Stimulated activated CD4-positive, alpha-beta T cell treated with anti-CD3 and anti-CD28 coated beads, Interleukin-2, amount 100 ng/mL, for 4 hours (primary cell): ENCODE data around the gene LRRC4C.

ENCODE experiments used
- DNase-seq: peaks from one replicate; pipeline ENCODE4 v3.0.0-alpha.2; 2020; ENCODE audit warnings: low read depth

Gene LRRC4C

DNA sequence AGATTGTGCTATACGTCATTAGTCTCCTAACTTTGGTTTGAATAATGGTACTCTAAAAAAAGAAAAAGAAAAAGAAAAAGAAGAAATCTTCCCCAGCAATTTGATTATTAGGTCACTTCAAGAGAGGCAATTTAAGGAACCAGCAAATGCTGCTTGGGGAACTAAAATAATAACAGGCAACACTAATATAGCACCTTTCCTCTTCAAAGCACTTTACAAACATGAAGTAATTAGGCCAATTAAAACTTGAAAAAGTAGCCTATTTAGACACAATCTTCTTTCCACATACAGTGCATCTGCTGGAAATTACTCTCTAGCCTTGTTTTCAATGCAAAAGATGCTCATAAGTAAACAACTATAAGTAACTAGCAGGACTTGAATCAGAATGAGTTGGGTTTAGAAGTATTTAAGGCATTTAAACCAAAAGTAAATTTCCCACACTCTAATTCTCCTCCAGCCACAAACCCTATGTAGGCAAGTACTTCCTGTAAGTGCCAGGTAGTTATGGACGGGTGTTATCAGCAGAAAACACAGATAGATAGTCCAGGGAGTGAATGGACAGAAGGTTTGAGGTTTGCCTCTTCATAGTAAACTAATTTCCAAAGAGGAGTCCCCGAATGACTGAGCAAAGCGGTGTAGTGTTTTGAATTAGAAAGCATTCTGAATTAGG is 44.5 kb downstream of the LRRC4C start:
- no peak for DNase-seq

DNA sequence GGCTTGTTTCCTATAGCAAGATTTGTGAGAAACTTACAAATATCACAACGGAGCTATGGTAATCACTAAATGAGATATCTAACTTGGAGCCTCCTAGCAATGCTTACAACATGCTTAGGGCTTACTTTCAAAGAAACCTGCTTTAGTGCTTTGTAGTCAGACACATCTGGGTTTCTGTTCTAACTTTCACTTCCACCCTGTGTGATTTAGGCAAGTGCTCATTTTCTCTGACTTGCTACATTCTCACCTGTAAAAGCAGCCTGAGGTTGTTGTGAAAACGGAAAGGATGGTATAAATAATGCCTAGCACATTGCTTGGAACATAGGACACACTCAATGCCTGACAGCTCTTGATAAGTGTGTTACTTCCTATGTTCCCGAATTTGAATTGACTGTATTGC is 45.6 kb downstream of the LRRC4C start:
- no peak for DNase-seq

DNA sequence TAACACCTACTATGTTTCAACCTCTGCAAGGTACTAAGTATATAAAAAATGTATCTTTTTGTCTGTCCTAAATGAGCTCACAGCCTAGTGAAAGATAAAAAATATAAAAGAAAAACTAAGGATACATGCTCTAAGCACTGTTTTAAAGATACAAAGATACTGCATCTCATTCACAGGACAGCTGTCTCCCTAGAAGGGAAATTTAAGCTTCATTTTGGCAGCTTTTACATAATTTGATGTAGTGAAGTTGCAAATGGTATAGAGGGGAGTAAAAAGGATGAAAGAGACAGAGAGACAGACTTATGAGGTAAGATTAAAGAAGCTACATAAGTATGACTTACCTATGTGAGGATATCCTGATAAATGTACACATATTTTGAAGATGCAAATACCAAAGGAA is 53.6 kb downstream of the LRRC4C start:
- no peak for DNase-seq

DNA sequence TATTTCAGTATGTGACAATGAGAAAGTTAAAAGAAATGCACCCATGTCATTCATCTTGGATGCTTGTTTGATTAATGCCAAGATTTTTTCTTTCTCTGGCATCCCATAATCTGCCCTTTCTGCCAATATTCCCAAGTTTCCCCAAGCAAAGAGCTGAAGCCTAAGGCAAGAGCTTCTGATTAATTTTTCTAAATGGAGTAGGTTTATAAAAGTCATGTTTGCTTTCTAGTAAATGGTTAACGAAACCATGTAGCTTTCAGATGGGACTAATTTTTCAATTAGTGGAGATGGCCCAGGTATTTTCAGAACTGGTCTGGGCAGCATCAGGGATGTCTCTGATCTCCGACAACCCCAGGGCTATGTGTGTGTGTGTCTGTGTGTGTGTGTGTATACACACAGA is 55.3 kb downstream of the LRRC4C start:
- DNase-seq, result no peak

DNA sequence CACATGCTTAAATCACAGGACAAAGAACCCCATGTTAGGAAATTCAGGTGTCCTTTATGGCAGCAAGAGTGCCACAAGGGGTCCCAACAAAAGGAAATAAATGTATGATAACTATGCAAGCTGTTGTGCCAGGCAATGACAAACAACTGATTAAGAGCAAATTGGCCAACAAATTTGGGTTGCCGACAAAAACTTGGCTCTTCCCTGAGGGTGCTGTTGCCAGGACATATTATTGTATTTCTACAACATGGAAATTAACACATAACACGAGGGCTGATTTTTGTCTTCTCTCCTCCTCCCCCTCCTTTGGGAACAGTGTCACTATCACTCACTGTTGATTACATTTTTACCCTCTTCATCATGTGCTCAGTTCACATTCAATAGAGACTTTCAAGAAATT is 56.0 kb downstream of the LRRC4C start:
- no peak for DNase-seq

DNA sequence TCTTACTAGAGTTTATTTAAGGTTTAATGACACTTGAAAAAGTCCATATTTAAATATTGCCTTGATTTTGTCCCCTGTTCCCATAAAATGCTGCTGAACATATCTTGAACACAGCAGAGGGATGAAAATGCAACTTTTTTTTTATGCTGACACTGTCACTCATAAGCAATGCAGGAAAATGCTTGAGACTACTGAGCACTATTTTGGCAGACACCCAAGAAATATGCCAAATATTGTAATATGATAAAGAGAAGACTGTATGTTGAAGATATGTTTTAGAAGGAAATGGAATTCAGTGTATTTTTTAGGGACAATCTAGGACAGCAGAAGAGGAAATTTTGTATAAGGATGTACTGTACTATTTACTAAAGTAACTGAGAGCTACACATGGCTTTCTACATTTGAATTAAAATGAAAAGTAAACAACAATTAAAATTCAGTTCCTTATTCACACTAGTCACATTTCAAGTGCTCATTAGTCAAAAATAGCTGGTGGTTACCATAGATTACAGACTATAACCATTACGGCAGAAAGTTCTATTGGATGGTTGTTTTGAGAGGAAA is 58.6 kb downstream of the LRRC4C start:
- no peak for DNase-seq

DNA sequence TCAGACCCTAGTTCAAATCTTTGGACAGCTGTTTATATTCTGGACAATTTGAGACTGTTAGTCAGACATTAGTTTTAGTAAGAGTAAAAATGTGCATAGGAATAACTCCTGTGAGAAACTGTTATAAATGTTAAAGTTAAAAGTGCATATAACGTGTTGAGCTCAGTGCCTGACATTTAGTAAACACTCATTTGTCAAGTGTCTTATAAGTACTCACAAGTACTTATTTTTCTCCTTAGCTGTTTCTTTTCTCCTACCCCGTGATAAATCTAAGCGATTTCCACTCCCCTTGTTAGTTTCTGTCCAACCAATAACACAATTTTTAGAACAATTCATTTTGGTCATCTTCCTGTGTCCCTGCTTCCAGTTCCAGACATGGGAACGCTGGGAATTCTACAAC is 59.3 kb downstream of the LRRC4C start:
- DNase-seq, result no peak

DNA sequence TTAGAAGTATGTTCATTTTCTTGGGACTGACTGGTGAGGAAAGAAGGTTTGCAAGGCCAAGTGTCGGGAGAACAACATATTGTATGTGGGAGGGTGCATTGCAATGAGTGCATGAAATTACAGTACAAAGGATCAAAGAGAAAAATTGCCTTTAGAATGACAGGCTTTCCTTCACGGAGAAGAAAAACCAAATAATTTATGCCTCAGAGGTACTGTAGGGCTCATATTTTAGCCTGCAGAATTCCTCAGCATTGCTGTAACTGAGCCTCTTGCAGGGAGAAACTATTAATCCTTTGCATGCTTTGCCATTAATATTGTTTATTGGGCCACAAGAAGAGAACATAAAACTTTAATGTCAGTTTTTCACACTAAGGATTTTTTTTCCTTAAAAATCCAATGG is 60.1 kb downstream of the LRRC4C start:
- DNase-seq, result no peak

DNA sequence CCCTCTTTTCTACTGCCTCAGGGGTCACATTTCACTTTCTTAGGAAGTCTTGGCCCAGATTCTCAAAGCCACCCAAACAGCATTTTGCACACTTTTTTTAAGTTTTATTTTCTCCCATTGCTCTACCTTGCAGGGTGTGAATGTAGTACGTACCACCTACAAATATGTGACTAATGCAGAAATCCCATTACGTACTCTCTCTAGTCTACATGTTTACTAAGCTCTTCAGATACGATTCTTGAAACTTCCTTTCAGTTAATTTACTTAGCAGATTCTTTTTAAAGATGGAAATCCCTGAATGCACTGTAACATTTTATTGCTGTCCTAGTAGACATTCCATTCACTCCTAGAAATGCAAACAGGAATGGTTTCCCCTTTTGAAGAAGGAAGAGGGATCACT is 61.3 kb downstream of the LRRC4C start:
- no peak for DNase-seq

DNA sequence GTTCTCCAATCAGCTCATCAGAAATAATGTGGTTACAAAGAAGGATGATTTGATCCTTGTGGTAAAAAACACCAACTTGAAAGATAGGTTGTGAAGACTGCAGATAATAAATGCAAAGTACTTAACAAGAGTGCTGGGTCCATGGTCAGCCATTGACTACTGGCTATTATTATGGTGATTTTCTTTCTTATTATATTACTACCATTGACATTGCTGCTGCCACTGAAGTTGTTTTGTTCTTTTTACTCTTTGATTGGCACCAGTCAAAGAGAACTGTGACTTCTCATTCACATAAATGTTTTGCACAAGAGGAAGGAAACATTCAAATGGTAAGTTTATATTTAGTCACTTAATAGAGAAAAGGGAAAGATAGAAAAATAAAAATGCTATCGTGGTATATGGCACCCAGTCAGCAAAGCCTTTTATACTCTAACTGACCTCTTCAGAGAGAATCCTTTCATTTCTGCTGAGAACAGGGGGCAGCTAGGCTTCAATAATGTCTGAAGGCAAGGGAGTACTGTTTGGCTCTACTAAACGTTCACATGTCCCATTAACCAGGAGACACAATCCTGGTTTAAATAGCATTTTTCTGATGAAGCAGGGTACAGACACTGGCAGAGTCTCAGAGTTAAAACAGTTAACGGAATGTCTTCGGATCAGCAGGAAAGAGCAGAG is 64.8 kb downstream of the LRRC4C start:
- no peak for DNase-seq

DNA sequence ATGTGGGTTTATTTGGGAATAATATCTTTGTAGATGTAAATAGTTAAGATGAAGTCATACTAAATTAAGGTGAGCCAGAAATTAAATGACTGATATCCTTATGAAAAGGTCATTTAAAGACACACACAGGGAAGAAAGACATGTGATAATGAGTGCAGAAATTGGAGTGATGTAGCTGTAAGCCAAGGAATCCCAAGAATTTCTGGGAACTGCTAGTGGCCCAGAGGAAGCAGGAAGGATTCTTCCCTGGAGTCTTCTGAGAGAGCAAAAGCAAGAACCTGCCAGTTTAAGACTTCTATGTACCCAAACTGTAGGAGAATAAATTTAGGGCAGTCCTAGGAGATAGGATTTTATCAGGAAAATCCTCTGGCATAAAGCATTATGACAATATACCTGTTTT is 66.9 kb downstream of the LRRC4C start:
- no peak for DNase-seq

DNA sequence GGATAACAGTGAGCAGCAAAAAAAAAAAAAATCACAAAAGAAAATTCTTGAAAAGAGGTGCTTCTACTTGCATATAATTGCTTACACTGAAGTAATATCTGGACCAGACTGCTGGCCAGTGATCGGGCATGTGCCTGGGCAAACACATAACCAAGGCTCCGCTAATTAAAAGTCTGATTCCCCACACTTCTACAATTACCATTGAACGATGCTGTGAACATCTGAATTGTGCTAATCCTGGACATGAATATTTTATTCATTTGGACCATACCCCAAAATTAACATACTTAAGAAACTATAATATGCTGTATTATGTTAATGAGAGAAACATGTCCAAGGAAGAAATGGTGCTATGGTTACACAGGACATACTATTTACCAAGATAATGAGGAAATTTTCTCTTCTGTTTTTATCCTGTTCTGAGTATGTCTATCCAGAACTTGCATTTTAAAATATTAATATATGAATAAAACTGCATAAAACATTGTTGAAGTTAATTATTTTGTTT is 69.8 kb downstream of the LRRC4C start:
- DNase-seq, result no peak

DNA sequence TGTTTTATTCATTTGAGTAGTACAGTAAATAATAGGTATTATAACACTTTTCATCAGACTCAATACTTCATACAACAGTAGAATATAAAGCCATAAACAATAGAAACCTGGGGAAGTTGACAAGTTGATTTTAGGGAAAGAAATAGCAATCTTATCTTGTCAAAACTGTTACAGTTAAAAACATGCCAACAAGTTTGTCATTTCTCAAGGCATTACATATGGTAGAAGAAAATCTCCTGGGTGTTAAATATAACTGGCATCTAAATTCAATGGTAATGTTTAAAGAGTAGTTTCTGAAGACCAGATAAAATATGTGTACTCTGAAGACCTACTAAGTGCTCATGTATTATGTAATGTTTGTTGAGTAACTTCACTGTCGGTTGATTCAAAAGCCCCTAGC is 75.1 kb downstream of the LRRC4C start:
- DNase-seq, result no peak

DNA sequence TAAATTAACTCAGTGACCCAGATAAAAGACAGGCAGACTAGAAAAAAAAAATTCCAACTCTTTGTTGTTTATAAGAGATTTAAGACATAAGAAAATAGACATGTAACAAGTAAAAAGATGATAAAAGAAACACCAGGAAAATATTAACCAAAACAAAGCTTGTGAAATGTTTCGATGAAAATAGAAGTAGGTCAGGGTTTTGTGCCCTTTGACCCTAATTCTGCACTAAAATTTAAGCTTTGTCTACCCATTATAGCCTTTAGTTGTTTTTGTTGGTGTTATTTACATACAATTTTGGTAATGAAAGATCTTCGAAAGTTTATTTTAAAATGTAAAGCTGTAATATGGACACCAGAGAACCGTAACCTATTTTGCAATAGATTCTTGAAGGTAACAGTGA is 75.7 kb downstream of the LRRC4C start:
- no peak for DNase-seq

DNA sequence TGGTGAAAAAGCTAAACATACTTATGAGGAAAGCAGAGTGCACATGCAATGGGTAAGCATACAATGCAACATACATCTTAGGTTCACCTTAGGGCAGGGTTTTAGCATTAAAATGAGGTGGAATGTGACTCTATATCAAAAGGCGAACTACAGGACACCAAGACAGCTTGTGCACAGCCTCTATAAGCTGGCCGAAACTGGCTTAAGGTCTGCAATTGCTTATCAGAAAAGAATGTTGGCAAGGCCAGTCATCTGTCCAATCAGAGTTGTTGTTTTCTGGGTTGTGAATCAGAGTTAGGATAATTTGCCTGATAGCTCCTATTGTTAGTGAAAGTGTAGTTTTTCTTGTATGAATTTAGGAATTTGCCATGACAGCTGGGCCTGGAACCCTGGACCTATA is 76.5 kb downstream of the LRRC4C start:
- no peak for DNase-seq

DNA sequence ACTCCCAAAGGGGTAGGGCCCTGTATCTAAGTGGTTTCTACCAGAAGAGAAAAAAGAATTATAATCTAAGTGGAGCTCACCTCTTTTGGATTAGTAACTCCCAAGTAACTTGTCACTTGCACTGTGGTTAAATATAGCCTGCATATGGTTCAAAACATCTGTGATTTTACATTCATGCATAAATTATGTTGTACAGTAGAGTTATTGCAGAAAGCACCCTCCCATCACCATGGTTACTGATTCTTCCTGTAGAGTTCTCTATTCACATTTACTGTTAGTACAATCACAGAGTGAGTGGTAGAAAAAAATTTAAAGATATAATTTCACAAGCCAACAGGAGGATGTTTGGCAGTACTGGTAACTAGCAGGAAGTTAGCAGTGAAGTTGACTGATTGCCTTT is 80.4 kb downstream of the LRRC4C start:
- DNase-seq, result no peak

DNA sequence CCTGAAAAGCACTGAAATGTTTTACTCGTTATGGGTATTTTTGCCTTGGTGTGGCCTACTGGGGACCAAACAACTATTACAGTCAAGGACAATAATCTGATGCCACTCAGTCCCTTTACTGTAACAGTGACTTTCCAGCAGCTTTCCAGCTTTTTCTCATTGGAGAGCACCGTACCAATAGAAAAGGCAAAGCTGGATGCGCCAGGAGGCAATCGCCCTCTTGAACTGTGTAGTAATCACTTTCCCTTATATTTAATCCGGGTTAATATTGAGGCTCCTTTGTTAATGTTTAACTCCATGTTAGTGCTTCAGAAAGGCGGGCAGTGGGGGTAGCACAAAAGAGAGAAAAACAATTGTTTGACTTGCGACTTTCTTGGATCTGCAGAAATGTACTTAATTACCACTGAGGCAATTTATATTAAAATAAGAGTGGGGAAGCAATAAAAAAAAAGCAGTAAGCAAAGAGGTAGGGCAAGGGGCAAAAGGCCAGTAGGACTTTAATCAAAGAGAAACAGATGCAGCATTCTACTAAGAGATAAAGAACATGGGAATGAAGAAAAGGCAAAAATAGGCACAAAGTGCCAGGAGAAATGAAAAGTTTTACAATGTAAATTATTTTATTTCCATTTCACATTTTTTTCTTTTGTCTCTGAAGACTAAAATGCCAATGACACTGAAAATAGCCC is 81.6 kb downstream of the LRRC4C start:
- DNase-seq, result no peak

DNA sequence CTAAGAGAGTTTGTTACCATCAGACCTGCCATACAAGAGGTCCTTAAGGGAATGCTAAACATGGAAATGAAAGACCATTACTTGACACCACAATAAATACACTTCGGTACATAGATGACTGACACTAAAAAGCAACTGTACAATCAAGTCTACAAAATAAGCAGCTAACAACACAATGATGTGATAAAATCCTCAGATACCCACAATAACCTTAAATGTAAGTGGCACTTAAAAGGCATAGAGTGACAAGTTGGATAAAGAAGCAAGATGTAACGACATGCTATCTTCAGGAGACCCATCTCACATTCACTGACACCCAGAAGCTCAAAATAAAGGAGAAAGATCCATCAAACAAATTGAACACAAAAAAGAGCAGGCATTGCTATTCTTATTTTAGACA is 107.6 kb downstream of the LRRC4C start:
- no peak for DNase-seq

DNA sequence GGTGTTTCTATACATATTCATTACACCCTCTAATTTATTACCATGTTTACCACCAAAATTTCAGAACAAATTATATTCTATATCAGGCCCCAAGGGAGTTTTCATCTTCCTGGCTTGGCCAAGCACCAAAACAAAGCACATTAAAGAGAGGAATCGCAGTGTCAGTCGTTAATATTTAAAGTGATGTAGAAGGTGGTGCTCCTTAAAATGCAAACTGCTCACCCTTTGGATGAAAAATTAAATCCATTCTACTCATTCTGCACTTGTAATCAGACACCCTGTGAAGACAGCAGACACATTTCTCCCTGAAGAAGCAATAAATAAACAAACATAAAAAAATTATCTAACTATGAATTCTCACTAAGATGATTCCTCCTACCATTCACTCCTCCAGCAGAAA is 113.4 kb downstream of the LRRC4C start:
- DNase-seq, result no peak

DNA sequence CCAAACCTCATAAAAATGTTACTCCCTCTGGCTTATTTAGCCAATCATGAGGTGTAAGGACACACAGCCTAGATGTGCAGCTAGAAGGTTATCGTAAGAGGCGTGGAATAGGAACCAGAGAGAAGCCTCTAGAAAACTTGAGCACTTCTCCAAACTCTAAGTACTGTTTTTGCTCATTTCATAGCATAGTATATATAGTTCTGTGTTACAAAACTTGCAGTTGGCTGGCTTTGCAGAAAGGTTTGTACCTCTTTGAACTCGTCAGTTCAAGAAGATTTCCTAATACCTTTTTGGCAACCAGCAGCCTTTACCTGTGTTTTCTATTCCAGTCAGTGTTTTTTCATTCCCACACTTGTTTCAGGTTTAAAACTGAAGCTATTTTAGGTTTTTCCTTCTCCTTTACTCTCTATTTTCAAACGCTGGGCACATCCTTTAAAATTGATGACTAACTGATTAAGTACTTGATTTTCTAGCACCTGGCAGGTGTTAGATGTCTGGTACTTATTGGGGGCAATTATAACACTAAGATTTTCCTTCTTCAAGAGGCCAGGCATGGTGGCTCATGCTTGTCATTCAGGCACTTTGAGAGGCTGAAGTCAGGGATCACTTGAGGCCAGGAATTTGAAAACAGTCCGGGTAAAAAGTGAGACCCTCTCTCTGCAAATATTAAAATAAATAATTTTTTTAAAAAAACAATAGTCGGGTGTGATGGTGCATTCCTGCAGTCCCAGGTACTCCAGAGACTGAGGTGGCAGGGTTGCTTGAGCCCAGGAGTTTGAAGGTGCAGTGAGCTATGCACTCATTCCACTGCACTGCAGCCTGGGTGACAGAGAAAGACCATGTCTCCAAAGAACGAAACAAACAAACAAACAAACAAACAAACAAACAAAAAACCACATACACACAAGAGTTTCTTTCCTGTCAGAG is 125.2 kb downstream of the LRRC4C start:
- no peak for DNase-seq

DNA sequence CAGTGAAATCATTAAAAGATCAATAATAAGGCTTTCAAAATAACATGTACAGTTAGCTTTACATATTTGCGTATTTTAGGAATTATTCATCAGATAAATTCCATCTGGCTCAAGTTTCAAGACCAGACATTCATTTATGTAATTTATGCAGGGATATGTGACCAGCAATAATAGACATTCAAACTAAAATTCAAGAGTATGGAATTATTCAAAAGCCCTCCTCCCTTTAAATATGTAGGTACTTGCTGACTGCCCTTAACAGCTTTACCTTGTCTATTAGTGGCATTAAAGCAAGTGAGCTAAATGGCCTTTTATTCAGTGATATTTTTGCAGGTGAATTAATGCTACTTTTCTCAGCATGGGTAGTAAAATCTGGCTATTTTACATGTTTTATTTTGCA is 126.1 kb downstream of the LRRC4C start:
- no peak for DNase-seq

DNA sequence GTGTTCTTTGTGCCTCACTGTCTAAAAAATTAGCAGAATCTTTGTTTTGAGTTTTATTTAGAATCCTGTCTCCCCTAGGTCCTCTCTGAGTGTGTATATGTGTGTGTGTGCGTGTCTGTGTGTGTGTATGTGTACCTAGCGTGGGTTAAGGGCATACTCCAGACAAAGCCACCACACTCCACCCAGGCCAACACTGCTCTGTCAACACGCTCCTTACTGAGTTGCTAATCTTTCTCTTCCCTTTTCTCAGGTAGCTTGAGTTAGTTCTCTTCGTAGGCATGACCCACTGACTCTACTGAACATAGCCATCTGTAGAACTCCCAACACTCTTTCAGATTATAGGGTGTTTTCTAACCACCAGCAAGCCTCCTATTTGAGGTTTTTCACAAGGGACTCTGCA is 131.1 kb downstream of the LRRC4C start:
- no peak for DNase-seq
